ENCODE results near the gene ZNF287.
"Not testable (repeated sequence)": the region's sequence is repeated elsewhere in the genome, so short reads cannot be mapped to it uniquely, and the experiment has no call there.

ZNF287 gene

GRCh38 chr17:16568541-16569357 is at the start of gene ZNF287:
Gene ZNF287 (minus strand): TSS chr17:16569204. CDS start chr17:16567731, 1,473 bp downstream.
- peak; percentile 86 for DNase-seq

DNA sequence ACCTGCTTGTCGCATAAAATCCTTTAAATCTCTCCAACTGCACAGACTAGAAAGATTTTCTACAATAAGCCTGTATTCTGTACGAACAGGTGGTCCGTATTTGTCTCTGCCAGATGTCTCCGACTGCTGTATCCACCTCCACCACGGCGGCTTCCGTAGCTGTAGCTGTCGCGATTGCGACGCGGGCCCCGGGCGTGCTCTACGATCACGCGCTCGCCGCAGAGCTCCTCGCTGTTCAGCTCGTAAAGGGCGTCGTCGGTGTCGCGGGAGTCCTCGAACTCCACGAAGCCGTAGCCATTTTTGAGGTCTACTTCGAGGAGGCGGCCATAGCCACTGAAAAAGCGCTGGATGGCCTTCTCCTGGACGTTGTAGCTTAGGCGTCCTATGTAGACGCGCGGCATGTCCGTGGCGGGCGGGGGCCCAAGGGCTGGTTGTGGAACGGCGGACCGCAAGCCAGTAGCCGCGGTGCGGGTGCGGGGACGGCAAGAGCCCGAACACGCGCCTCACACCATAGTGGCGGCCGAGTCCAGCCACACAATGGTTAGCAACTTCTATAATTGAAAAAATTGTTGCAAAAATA is 48.6 kb upstream of the ZNF287 start:
- DNase-seq: no peak

GRCh38 chr17:16599537-16599936 is 30.5 kb upstream of the ZNF287 start:
- no peak for DNase-seq

GRCh38 chr17:16593356-16594102 is 24.5 kb upstream of the ZNF287 start:
- no peak for DNase-seq

- peak; percentile 74 for DNase-seq
These were observed 20.3 kb upstream of the ZNF287 start for GRCh38 chr17:16589097-16589969.

- no peak for DNase-seq
These were observed 16.8 kb upstream of the ZNF287 start for GRCh38 chr17:16585796-16586195.

GRCh38 chr17:16584273-16584995 is 15.4 kb upstream of the ZNF287 start:
- DNase-seq: peak; percentile 78

- DNase-seq: no peak
These were observed 14.8 kb upstream of the ZNF287 start for GRCh38 chr17:16583781-16584180.

- DNase-seq: no peak
These were observed 4.5 kb upstream of the ZNF287 start for GRCh38 chr17:16573466-16573865.

DNA sequence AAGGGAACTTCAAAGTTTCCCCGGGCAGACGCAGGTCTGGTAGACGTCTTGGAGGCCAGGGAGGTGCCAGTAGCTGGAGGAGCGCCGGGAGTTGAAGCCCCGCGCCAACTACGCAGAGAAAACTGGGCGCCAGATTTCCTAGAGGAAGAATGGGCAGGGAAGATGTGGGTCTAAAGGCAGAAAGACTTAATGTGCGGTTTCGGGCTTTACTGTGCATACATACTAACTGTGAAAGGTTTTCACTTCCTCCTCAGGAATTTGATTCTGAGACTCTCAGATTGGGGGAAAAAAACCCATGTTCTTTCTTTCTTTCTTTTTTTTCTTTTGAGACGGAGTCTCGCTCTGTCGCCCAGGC is 331 bp upstream of the ZNF287 start:
- no peak for DNase-seq

- DNase-seq: no peak
These were observed 16.4 kb downstream of the ZNF287 start for GRCh38 chr17:16552637-16553045.

GRCh38 chr17:16551878-16552636 is 16.9 kb downstream of the ZNF287 start:
- no peak for DNase-seq

DNA sequence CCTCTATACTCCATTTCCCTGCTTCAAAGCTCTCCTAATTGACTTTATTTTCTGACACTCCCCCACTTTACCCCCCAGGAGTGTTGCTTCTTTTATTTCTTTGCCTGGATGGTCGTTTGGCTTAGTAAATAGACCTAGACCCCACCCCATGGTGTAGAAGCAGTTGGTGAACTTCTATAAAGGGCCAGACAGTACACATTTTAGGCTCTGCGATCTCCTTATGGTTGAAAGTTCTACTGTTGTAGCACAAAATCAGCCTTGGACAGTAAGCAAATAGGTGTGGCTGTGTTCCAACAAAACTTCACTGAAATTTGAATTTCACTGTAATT is 31.9 kb downstream of the ZNF287 start:
- DNase-seq: no peak

GRCh38 chr17:16534236-16534635 is 34.8 kb downstream of the ZNF287 start:
- DNase-seq: no peak

GRCh38 chr17:16529906-16530305 is 39.1 kb downstream of the ZNF287 start:
- no peak for DNase-seq

GRCh38 chr17:16527298-16527697 is 41.7 kb downstream of the ZNF287 start:
- DNase-seq: no peak

- DNase-seq: not testable (repeated sequence)
These were observed 43.4 kb downstream of the ZNF287 start for GRCh38 chr17:16525556-16525955.

DNA sequence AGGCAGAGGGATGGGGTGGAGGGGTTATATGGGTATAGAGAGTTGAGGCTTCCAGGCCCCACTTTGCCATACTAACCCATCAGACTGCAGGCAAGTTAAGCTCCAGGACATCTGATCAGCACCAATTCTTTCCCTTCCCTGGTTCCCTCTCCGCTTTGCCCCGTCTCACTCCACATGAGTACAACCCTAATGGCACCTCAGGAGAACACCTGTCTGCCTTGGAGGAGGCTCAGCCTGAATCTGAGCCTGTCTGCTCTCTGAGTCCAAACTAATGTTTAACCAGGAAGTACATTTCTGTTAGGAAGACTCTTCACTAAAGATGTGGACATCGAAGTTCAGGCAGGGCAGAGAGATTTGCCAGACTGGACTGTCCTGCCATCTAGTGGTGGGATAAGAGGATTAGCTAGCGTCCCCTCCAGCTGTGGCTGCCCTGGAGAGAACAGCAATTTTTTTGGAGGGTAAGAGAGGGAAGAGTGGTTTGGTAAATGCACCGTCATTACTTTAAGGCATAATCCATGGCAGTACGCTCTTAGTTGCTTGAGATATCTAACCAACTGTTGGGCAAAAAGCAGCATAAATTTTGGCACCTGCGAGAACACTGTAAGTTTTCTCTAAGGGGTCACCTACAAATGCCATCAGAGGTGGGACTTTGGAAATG is 47.8 kb downstream of the ZNF287 start:
- peak; percentile 81 for DNase-seq

GRCh38 chr17:16519021-16519420 is 50.0 kb downstream of the ZNF287 start:
- DNase-seq: no peak

GRCh38 chr17:16517477-16517876 is 51.5 kb downstream of the ZNF287 start:
- no peak for DNase-seq

DNA sequence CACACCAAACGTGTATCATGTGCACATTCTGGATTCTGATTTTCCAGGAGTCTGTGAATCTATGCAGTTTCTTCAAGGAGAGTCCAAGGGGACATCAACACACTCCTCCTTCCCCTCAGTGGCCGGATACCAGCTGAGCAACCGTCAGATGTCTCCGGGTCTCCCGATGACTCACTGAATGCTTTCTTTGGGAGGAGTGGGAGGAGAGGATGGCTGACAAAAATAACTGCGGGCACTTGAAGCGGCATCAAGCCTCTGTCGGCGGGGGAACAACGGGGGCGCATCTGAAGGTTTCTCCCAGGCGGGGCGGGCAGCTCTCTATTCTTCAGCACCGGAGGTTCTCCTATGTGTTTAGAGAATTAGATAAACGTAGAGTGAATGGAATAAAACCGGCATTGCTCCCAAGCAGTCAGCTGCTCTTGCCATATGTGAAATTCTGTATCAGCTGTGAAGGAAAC is 52.4 kb downstream of the ZNF287 start:
- DNase-seq: peak; percentile 17

Data from NCI-H1092 treated with DMSO at 0.1 percent for 48 hours (cell line).